HUES6 (cell line): Measurements from ENCODE around the gene KRTCAP2.
"Not testable (repeated sequence)": the region's sequence is repeated elsewhere in the genome, so short reads cannot be mapped to it uniquely, and the experiment has no call there.

Source experiments
- H3K27ac ChIP-seq: 2 replicates; pipeline ENCODE4 v1.7.0; 2013; ENCODE audit warnings: low read depth, mild to moderate bottlenecking, low read length, inconsistent platforms
- H3K27me3 ChIP-seq: 2 replicates; pipeline ENCODE4 v1.6.1; 2013; ENCODE audit warnings: low read length; ENCODE audit not compliant: control insufficient read depth, insufficient read depth
- H3K36me3 ChIP-seq: 2 replicates; pipeline ENCODE4 v1.6.1; 2013; ENCODE audit warnings: low read length; ENCODE audit not compliant: control insufficient read depth, insufficient read depth
- H3K4me1 ChIP-seq: 2 replicates; pipeline ENCODE4 v1.6.1; 2013; ENCODE audit warnings: low read length; ENCODE audit not compliant: control insufficient read depth, insufficient read depth
- H3K4me3 ChIP-seq: 2 replicates; pipeline ENCODE4 v1.5.1; 2013; ENCODE audit warnings: low read depth, low read length
- H3K9ac ChIP-seq: one replicate; pipeline ENCODE4 v1.6.1; 2013; ENCODE audit warnings: mild to moderate bottlenecking, low read length
- H3K9me3 ChIP-seq: 2 replicates; pipeline ENCODE4 v1.6.1; 2013; ENCODE audit warnings: low read depth, low read length; ENCODE audit not compliant: control insufficient read depth, insufficient read depth

Gene KRTCAP2

GRCh38 chr1:155171836-155172731 lies 1.0 kb downstream of the KRTCAP2 start:
- H3K4me3 ChIP-seq = peak overlapping the region; percentile 76
- H3K27ac ChIP-seq = peak overlapping the region; percentile 52; the same call in 1 of the 2 replicates
- H3K4me1 ChIP-seq = peaks cover 12% of the 10 kb centered on the region
- H3K36me3 ChIP-seq = peaks cover 20% of the 10 kb centered on the region
- H3K9ac ChIP-seq = peak overlapping the region; percentile 78
- H3K27me3 ChIP-seq = no peaks in the 10 kb centered on the region
- no peaks in the 10 kb centered on the region for H3K9me3 ChIP-seq

GRCh38 chr1:155170806-155171205 lies 2.3 kb downstream of the KRTCAP2 start:
- H3K4me1 ChIP-seq = peaks cover 21% of the 10 kb centered on the region
- no peak overlapping the region for H3K27ac ChIP-seq
- H3K9me3 ChIP-seq = no peaks in the 10 kb centered on the region
- H3K27me3 ChIP-seq = no peaks in the 10 kb centered on the region
- no peak overlapping the region for H3K4me3 ChIP-seq
- H3K36me3 ChIP-seq = peaks cover 15% of the 10 kb centered on the region
- H3K9ac ChIP-seq = no peak overlapping the region

- peaks cover 22% of the 10 kb centered on the region for H3K4me1 ChIP-seq
- H3K9me3 ChIP-seq = no peaks in the 10 kb centered on the region
- H3K36me3 ChIP-seq = peaks cover 15% of the 10 kb centered on the region
- no peak overlapping the region for H3K9ac ChIP-seq
- no peak overlapping the region for H3K27ac ChIP-seq
- H3K27me3 ChIP-seq = no peaks in the 10 kb centered on the region
- no peak overlapping the region for H3K4me3 ChIP-seq
Measured at GRCh38 chr1:155170101-155170785, 2.9 kb downstream of the KRTCAP2 start.

GRCh38 chr1:155169541-155169940 lies 3.6 kb downstream of the KRTCAP2 start:
- Histone ChIP-seq H3K9me3 (no peaks in the 10 kb centered on the region), H3K4me3 (no peak overlapping the region), H3K27ac (no peak overlapping the region), H3K9ac (no peak overlapping the region), H3K36me3 (peaks cover 15% of the 10 kb centered on the region), H3K4me1 (peaks cover 17% of the 10 kb centered on the region), H3K27me3 (no peaks in the 10 kb centered on the region)

- peaks cover 17% of the 10 kb centered on the region for H3K4me1 ChIP-seq
Measured at GRCh38 chr1:155168456-155169210, 4.5 kb downstream of the KRTCAP2 start.

GRCh38 chr1:155168105-155168445 lies 5.0 kb downstream of the KRTCAP2 start:
- H3K9ac ChIP-seq, H3K27ac ChIP-seq, H3K27me3 ChIP-seq, H3K9me3 ChIP-seq, H3K4me3 ChIP-seq: not testable (repeated sequence)
- H3K36me3 ChIP-seq = peaks cover 15% of the 10 kb centered on the region
- H3K4me1 ChIP-seq = peaks cover 17% of the 10 kb centered on the region

More at GRCh38 chr1:155168456-155169210, 4.5 kb downstream of the KRTCAP2 start:
- Histone ChIP-seq H3K27ac (no peak overlapping the region), H3K9ac (no peak overlapping the region), H3K4me3 (no peak overlapping the region), H3K9me3 (no peaks in the 10 kb centered on the region), H3K36me3 (peaks cover 15% of the 10 kb centered on the region), H3K27me3 (no peaks in the 10 kb centered on the region)

- no peaks in the 10 kb centered on the region for H3K9me3 ChIP-seq
- no peak overlapping the region for H3K27ac ChIP-seq
- H3K4me1 ChIP-seq = peaks cover 17% of the 10 kb centered on the region
- H3K36me3 ChIP-seq = peaks cover 15% of the 10 kb centered on the region
- H3K9ac ChIP-seq = peak overlapping the region; percentile 25
- no peaks in the 10 kb centered on the region for H3K27me3 ChIP-seq
- peak overlapping the region; percentile 71 for H3K4me3 ChIP-seq
Measured at GRCh38 chr1:155167166-155168104, 5.7 kb downstream of the KRTCAP2 start.

- H3K36me3 ChIP-seq = peaks cover 15% of the 10 kb centered on the region
- peak overlapping the region; percentile 71 for H3K4me3 ChIP-seq
- H3K27me3 ChIP-seq = no peaks in the 10 kb centered on the region
- no peak overlapping the region for H3K9ac ChIP-seq
- no peaks in the 10 kb centered on the region for H3K9me3 ChIP-seq
- H3K4me1 ChIP-seq = peaks cover 13% of the 10 kb centered on the region
- H3K27ac ChIP-seq = no peak overlapping the region
Measured at GRCh38 chr1:155166471-155167165, 6.5 kb downstream of the KRTCAP2 start.

- Histone ChIP-seq H3K36me3 (peaks cover 15% of the 10 kb centered on the region), H3K9me3 (no peaks in the 10 kb centered on the region), H3K27me3 (no peaks in the 10 kb centered on the region), H3K4me3 (peak overlapping the region; percentile 71), H3K9ac (no peak overlapping the region), H3K27ac (no peak overlapping the region), H3K4me1 (peaks cover 13% of the 10 kb centered on the region)
Measured at GRCh38 chr1:155166051-155166470, 7.0 kb downstream of the KRTCAP2 start.

- H3K9ac ChIP-seq, H3K27ac ChIP-seq, H3K9me3 ChIP-seq, H3K27me3 ChIP-seq, H3K4me3 ChIP-seq, H3K36me3 ChIP-seq: not testable (repeated sequence)
- peaks cover 13% of the 10 kb centered on the region for H3K4me1 ChIP-seq
Measured at GRCh38 chr1:155164625-155165024, 8.5 kb downstream of the KRTCAP2 start.
